Measurements from ENCODE around the gene RCAN2. TPM values are rescaled to one million over a fixed set of nuclear protein-coding genes. Genes with fewer than 3 reads are reported as not detected.
A peak's percentile ranks its signal among the peaks of the same experiment; 100 is the strongest.

RCAN2 gene
- total RNA-seq, 1 experiment from 2014 or later, result 4.7 TPM

- no peaks in the 10 kb centered on the region for H3K9me2 ChIP-seq (replicated peaks; ENCODE audit: insufficient read depth, low read length)
- no peak overlapping the region for H3K9ac ChIP-seq (ENCODE audit: low read length)
- no peaks in the 10 kb centered on the region for H4K20me1 ChIP-seq (ENCODE audit: insufficient read depth, low read depth, low read length)
- H3K9me3 ChIP-seq (ENCODE audit: low read length), result no peaks in the 10 kb centered on the region
- no peak overlapping the region for H3K4me3 ChIP-seq (ENCODE audit: low read length)
- no peak overlapping the region for H2AFZ ChIP-seq (ENCODE audit: low read length)
- H3K36me3 ChIP-seq (ENCODE audit: insufficient read depth, low read length), result no peaks in the 10 kb centered on the region
- no peak for DNase-seq
- no peak overlapping the region for H3K4me2 ChIP-seq (ENCODE audit: low read depth, low read length, poor library complexity, severe bottlenecking)
- no peaks in the 10 kb centered on the region for H3K4me1 ChIP-seq (ENCODE audit: low read length)
- H3K27me3 ChIP-seq (ENCODE audit: low read length), result no peaks in the 10 kb centered on the region
- H3K79me2 ChIP-seq (ENCODE audit: low read length), result no peaks in the 10 kb centered on the region
- H3K27ac ChIP-seq (ENCODE audit: low read length), result no peak overlapping the region
Measured at GRCh38 chr6:46440641-46441040, 50.6 kb downstream of the RCAN2 start.

GRCh38 chr6:46440141-46440540 lies 51.1 kb downstream of the RCAN2 start:
- Histone ChIP-seq H3K27ac (ENCODE audit: low read length) (no peak overlapping the region), H4K20me1 (ENCODE audit: insufficient read depth, low read depth, low read length) (no peaks in the 10 kb centered on the region), H3K9me3 (ENCODE audit: low read length) (no peaks in the 10 kb centered on the region)

GRCh38 chr6:46438245-46438644 lies 53.0 kb downstream of the RCAN2 start:
- H2AFZ ChIP-seq (ENCODE audit: low read length), result no peak overlapping the region
- no peaks in the 10 kb centered on the region for H3K27me3 ChIP-seq (ENCODE audit: low read length)
- no peaks in the 10 kb centered on the region for H3K9me2 ChIP-seq (replicated peaks; ENCODE audit: insufficient read depth, low read length)
- no peak overlapping the region for H3K9ac ChIP-seq (ENCODE audit: low read length)
- H3K79me2 ChIP-seq (ENCODE audit: low read length), result no peaks in the 10 kb centered on the region
- no peak overlapping the region for H3K4me2 ChIP-seq (ENCODE audit: low read depth, low read length, poor library complexity, severe bottlenecking)
- H3K27ac ChIP-seq (ENCODE audit: low read length), result no peak overlapping the region
- no peaks in the 10 kb centered on the region for H3K9me3 ChIP-seq (ENCODE audit: low read length)
- H4K20me1 ChIP-seq (ENCODE audit: insufficient read depth, low read depth, low read length), result no peaks in the 10 kb centered on the region
- no peak overlapping the region for H3K4me3 ChIP-seq (ENCODE audit: low read length)
- H3K36me3 ChIP-seq (ENCODE audit: insufficient read depth, low read length), result no peaks in the 10 kb centered on the region
- no peak for DNase-seq
- no peaks in the 10 kb centered on the region for H3K4me1 ChIP-seq (ENCODE audit: low read length)

More at GRCh38 chr6:46440141-46440540, 51.1 kb downstream of the RCAN2 start:
- H3K79me2 ChIP-seq (ENCODE audit: low read length), result no peaks in the 10 kb centered on the region
- H3K27me3 ChIP-seq (ENCODE audit: low read length), result no peaks in the 10 kb centered on the region
- no peak overlapping the region for H2AFZ ChIP-seq (ENCODE audit: low read length)
- H3K36me3 ChIP-seq (ENCODE audit: insufficient read depth, low read length), result no peaks in the 10 kb centered on the region
- H3K4me3 ChIP-seq (ENCODE audit: low read length), result no peak overlapping the region
- no peaks in the 10 kb centered on the region for H3K4me1 ChIP-seq (ENCODE audit: low read length)
- H3K4me2 ChIP-seq (ENCODE audit: low read depth, low read length, poor library complexity, severe bottlenecking), result no peak overlapping the region
- no peak for DNase-seq
- no peak overlapping the region for H3K9ac ChIP-seq (ENCODE audit: low read length)
- no peaks in the 10 kb centered on the region for H3K9me2 ChIP-seq (replicated peaks; ENCODE audit: insufficient read depth, low read length)

GRCh38 chr6:46437671-46438221 lies 53.5 kb downstream of the RCAN2 start:
- Histone ChIP-seq H3K4me2 (ENCODE audit: low read depth, low read length, poor library complexity, severe bottlenecking) (no peak overlapping the region), H3K27ac (ENCODE audit: low read length) (no peak overlapping the region), H3K9me2 (replicated peaks; ENCODE audit: insufficient read depth, low read length) (no peaks in the 10 kb centered on the region), H3K4me1 (ENCODE audit: low read length) (no peaks in the 10 kb centered on the region), H3K4me3 (ENCODE audit: low read length) (no peak overlapping the region), H2AFZ (ENCODE audit: low read length) (no peak overlapping the region), H3K27me3 (ENCODE audit: low read length) (no peaks in the 10 kb centered on the region), H3K9ac (ENCODE audit: low read length) (no peak overlapping the region), H3K36me3 (ENCODE audit: insufficient read depth, low read length) (no peaks in the 10 kb centered on the region), H3K79me2 (ENCODE audit: low read length) (no peaks in the 10 kb centered on the region), H3K9me3 (ENCODE audit: low read length) (no peaks in the 10 kb centered on the region), H4K20me1 (ENCODE audit: insufficient read depth, low read depth, low read length) (no peaks in the 10 kb centered on the region)
- DNase-seq, result no peak

GRCh38 chr6:46422619-46423018 lies 68.6 kb downstream of the RCAN2 start:
- Histone ChIP-seq H3K4me2 (ENCODE audit: low read depth, low read length, poor library complexity, severe bottlenecking) (no peak overlapping the region), H3K9ac (ENCODE audit: low read length) (no peak overlapping the region), H3K4me3 (ENCODE audit: low read length) (no peak overlapping the region), H3K36me3 (ENCODE audit: insufficient read depth, low read length) (no peaks in the 10 kb centered on the region), H3K9me3 (ENCODE audit: low read length) (no peaks in the 10 kb centered on the region), H2AFZ (ENCODE audit: low read length) (no peak overlapping the region), H3K4me1 (ENCODE audit: low read length) (no peaks in the 10 kb centered on the region), H3K27me3 (ENCODE audit: low read length) (no peaks in the 10 kb centered on the region), H3K27ac (ENCODE audit: low read length) (no peak overlapping the region), H3K9me2 (replicated peaks; ENCODE audit: insufficient read depth, low read length) (no peaks in the 10 kb centered on the region), H4K20me1 (ENCODE audit: insufficient read depth, low read depth, low read length) (no peaks in the 10 kb centered on the region), H3K79me2 (ENCODE audit: low read length) (no peaks in the 10 kb centered on the region)
- DNase-seq, result no peak

GRCh38 chr6:46421939-46422338 lies 69.3 kb downstream of the RCAN2 start:
- H3K36me3 ChIP-seq (ENCODE audit: insufficient read depth, low read length), result no peaks in the 10 kb centered on the region
- DNase-seq, result no peak
- H4K20me1 ChIP-seq (ENCODE audit: insufficient read depth, low read depth, low read length), result no peaks in the 10 kb centered on the region
- no peaks in the 10 kb centered on the region for H3K4me1 ChIP-seq (ENCODE audit: low read length)
- H3K4me3 ChIP-seq (ENCODE audit: low read length), result no peak overlapping the region
- no peaks in the 10 kb centered on the region for H3K27me3 ChIP-seq (ENCODE audit: low read length)
- H2AFZ ChIP-seq (ENCODE audit: low read length), result no peak overlapping the region
- H3K9ac ChIP-seq (ENCODE audit: low read length), result no peak overlapping the region
- no peak overlapping the region for H3K27ac ChIP-seq (ENCODE audit: low read length)
- H3K9me3 ChIP-seq (ENCODE audit: low read length), result no peaks in the 10 kb centered on the region
- H3K9me2 ChIP-seq (replicated peaks; ENCODE audit: insufficient read depth, low read length), result no peaks in the 10 kb centered on the region
- H3K79me2 ChIP-seq (ENCODE audit: low read length), result no peaks in the 10 kb centered on the region
- no peak overlapping the region for H3K4me2 ChIP-seq (ENCODE audit: low read depth, low read length, poor library complexity, severe bottlenecking)

GRCh38 chr6:46420921-46421638 lies 70.2 kb downstream of the RCAN2 start:
- H2AFZ ChIP-seq (ENCODE audit: low read length), result no peak overlapping the region

GRCh38 chr6:46419576-46420002 lies 71.7 kb downstream of the RCAN2 start:
- H3K79me2 ChIP-seq (ENCODE audit: low read length), result no peaks in the 10 kb centered on the region
- H3K4me3 ChIP-seq (ENCODE audit: low read length), result no peak overlapping the region
- H3K4me1 ChIP-seq (ENCODE audit: low read length), result no peaks in the 10 kb centered on the region
- H3K4me2 ChIP-seq (ENCODE audit: low read depth, low read length, poor library complexity, severe bottlenecking), result no peak overlapping the region
- no peak overlapping the region for H2AFZ ChIP-seq (ENCODE audit: low read length)
- no peaks in the 10 kb centered on the region for H3K36me3 ChIP-seq (ENCODE audit: insufficient read depth, low read length)
- DNase-seq, result peak; percentile 88
- no peaks in the 10 kb centered on the region for H4K20me1 ChIP-seq (ENCODE audit: insufficient read depth, low read depth, low read length)
- no peak overlapping the region for H3K9ac ChIP-seq (ENCODE audit: low read length)
- no peaks in the 10 kb centered on the region; the same call in 1 of the 2 replicates for H3K27me3 ChIP-seq (ENCODE audit: low read length)
- H3K27ac ChIP-seq (ENCODE audit: low read length), result no peak overlapping the region
- no peaks in the 10 kb centered on the region for H3K9me3 ChIP-seq (ENCODE audit: low read length)
- no peaks in the 10 kb centered on the region for H3K9me2 ChIP-seq (replicated peaks; ENCODE audit: insufficient read depth, low read length)

More at GRCh38 chr6:46420921-46421638, 70.2 kb downstream of the RCAN2 start:
- H4K20me1 ChIP-seq (ENCODE audit: insufficient read depth, low read depth, low read length), result no peaks in the 10 kb centered on the region
- no peaks in the 10 kb centered on the region for H3K9me2 ChIP-seq (replicated peaks; ENCODE audit: insufficient read depth, low read length)
- H3K4me2 ChIP-seq (ENCODE audit: low read depth, low read length, poor library complexity, severe bottlenecking), result no peak overlapping the region
- H3K9me3 ChIP-seq (ENCODE audit: low read length), result no peaks in the 10 kb centered on the region
- no peak for DNase-seq
- H3K79me2 ChIP-seq (ENCODE audit: low read length), result no peaks in the 10 kb centered on the region
- H3K9ac ChIP-seq (ENCODE audit: low read length), result no peak overlapping the region
- H3K27ac ChIP-seq (ENCODE audit: low read length), result no peak overlapping the region
- no peak overlapping the region for H3K4me3 ChIP-seq (ENCODE audit: low read length)
- H3K4me1 ChIP-seq (ENCODE audit: low read length), result no peaks in the 10 kb centered on the region
- H3K36me3 ChIP-seq (ENCODE audit: insufficient read depth, low read length), result no peaks in the 10 kb centered on the region
- H3K27me3 ChIP-seq (ENCODE audit: low read length), result no peaks in the 10 kb centered on the region
